ENCODE results near the gene EPB41L1. TPM values are rescaled to one million over a fixed set of nuclear protein-coding genes. Genes with fewer than 3 reads are reported as not detected.

The EPB41L1 gene
- total RNA-seq, 1 donor from 2014 or later = 43.1 TPM

DNA sequence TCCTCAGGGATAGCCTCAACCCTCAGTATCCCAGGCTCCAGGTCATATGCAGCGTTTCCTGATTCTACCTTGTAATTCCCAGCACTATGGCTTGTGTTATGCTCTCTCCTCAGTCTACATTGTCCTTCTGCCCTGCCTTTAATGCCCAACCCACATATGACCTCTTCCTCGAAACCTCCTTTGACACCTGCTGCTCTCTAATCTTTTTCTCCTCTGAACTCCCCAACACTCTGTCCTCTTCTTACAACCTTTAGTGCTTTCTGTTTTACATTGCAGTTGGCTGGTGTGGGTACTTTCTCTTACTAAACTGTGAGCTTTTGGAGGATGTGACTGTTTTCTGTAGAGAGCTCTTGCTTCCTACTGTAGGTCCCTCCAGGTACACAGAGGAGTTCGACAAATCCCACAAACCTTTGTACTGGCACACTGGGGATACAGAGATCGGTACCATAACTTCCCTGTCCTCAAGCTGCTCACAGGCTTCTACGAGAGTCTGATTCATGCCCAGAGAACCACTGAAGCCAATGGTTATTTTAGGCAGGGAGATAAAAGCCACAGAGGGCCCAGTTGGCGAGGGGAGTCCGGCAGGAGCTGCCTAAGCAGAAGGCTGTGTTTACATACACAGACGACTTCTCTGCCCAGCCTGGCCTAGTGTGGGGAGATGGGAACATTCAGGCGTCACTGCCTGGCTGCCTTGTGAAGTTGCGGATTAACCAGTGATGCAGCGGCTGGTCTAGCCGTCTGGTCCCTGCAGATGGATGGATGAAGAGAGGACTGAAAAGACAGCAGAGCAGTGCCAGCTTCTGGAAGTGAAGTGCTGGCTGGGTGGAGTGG, 8.4 kb upstream of the EPB41L1 start:
- TF ChIP-seq, protein P1, sequence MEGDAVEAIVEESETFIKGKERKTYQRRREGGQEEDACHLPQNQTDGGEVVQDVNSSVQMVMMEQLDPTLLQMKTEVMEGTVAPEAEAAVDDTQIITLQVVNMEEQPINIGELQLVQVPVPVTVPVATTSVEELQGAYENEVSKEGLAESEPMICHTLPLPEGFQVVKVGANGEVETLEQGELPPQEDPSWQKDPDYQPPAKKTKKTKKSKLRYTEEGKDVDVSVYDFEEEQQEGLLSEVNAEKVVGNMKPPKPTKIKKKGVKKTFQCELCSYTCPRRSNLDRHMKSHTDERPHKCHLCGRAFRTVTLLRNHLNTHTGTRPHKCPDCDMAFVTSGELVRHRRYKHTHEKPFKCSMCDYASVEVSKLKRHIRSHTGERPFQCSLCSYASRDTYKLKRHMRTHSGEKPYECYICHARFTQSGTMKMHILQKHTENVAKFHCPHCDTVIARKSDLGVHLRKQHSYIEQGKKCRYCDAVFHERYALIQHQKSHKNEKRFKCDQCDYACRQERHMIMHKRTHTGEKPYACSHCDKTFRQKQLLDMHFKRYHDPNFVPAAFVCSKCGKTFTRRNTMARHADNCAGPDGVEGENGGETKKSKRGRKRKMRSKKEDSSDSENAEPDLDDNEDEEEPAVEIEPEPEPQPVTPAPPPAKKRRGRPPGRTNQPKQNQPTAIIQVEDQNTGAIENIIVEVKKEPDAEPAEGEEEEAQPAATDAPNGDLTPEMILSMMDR (IDR thresholded peaks at IDR 0.05; ENCODE audit: unreplicated experiment) = no peak
- no peak overlapping the region for H3K4me3 Mint-ChIP-seq
- no peak overlapping the region for H3K27ac Mint-ChIP-seq
- no peaks in the 10 kb centered on the region for H3K36me3 Mint-ChIP-seq
- H3K9me3 Mint-ChIP-seq = no peaks in the 10 kb centered on the region
- no peak for DNase-seq (ENCODE audit: low spot score in 2 of 2, unreplicated experiment in 2 of 2)
- no peaks in the 10 kb centered on the region for H3K4me1 Mint-ChIP-seq
- no peaks in the 10 kb centered on the region for H3K27me3 Mint-ChIP-seq (ENCODE audit: low read depth)

DNA sequence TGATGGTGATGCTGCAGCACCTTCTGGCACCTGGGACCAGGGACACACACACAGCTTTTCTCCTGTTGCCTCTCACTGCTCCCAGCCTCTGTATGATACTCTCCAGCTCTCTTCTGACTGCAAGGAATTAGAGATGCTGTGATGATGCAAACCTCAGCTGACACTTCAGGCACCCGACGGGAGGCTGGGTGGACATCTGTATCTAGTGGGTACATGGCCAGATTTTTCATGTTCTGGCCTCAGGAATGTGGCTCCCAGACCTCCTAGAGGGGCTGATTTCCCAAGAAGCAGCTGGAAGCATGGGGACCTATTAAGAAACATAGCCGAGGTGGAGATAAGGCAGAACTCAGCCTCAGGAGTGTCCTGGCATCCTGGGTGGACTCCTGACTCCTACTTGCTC, 6.8 kb upstream of the EPB41L1 start:
- TF ChIP-seq, protein P1 (IDR thresholded peaks at IDR 0.05; ENCODE audit: unreplicated experiment) = no peak
- Mint-ChIP-seq H3K9me3 (no peaks in the 10 kb centered on the region), H3K4me1 (peaks cover 3% of the 10 kb centered on the region), H3K27me3 (ENCODE audit: low read depth) (no peaks in the 10 kb centered on the region), H3K36me3 (no peaks in the 10 kb centered on the region), H3K27ac (no peak overlapping the region), H3K4me3 (no peak overlapping the region)
- no peak for DNase-seq (ENCODE audit: low spot score in 2 of 2, unreplicated experiment in 2 of 2)

DNA sequence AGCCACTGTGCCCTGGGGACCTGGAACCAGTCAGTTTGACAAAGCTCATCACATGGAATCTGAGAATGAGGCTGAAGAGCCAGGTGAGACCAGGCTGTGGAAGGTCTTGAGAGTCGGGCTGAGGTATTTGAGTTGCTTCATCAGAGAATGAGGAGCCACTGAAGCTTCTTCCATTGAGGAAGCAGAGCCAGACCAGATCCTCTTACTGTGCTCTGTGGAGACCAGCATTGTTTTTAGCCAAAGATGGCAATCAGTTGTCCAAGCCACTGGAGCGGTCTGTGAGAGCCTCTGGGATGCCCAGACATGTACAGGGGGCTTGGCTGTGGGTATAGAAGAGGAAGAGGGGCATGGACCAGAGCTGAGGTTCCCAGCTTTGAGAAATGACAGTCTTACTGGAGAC, 6.1 kb upstream of the EPB41L1 start:
- H3K27me3 Mint-ChIP-seq (ENCODE audit: low read depth) = no peaks in the 10 kb centered on the region
- no peak overlapping the region for H3K4me3 Mint-ChIP-seq
- TF ChIP-seq, protein P1 (IDR thresholded peaks at IDR 0.05; ENCODE audit: unreplicated experiment) = no peak
- no peaks in the 10 kb centered on the region for H3K36me3 Mint-ChIP-seq
- no peak for DNase-seq (ENCODE audit: low spot score in 2 of 2, unreplicated experiment in 2 of 2)
- no peaks in the 10 kb centered on the region for H3K9me3 Mint-ChIP-seq
- H3K27ac Mint-ChIP-seq = no peak overlapping the region
- peaks cover 9% of the 10 kb centered on the region for H3K4me1 Mint-ChIP-seq

- TF ChIP-seq, protein P1 (IDR thresholded peaks at IDR 0.05; ENCODE audit: unreplicated experiment) = no peak
- Mint-ChIP-seq H3K9me3 (no peaks in the 10 kb centered on the region), H3K4me3 (no peak overlapping the region), H3K4me1 (peaks cover 14% of the 10 kb centered on the region), H3K27me3 (ENCODE audit: low read depth) (no peaks in the 10 kb centered on the region), H3K27ac (no peak overlapping the region), H3K36me3 (no peaks in the 10 kb centered on the region)
- no peak for DNase-seq (ENCODE audit: low spot score in 2 of 2, unreplicated experiment in 2 of 2)
Measured at GRCh38 chr20:36149012-36149411, 5.5 kb upstream of the EPB41L1 start.

DNA sequence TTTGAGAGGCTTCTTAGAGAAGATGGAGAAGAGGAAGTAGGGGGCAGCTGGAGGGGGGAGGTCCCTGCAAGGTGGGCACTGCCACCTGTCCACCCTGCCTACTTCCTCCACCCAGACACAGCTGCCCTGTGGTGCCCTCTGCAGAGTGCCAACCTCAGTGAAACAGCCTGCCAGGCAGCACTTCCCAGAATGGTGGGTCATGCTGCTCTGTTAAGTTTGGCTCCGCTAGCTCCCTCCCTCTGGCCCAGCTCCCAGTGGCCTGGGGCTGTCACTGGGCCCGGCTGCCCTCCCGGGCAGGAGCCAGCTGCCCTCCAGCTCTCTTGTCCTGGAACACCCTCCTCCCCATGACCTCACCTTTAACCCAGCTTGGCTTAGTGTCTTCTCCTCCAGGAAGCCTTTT, 5.1 kb upstream of the EPB41L1 start:
- Mint-ChIP-seq H3K27ac (no peak overlapping the region), H3K9me3 (no peaks in the 10 kb centered on the region), H3K4me1 (peaks cover 14% of the 10 kb centered on the region), H3K36me3 (no peaks in the 10 kb centered on the region), H3K4me3 (no peak overlapping the region), H3K27me3 (ENCODE audit: low read depth) (no peaks in the 10 kb centered on the region)
- DNase-seq (ENCODE audit: low spot score in 2 of 2, unreplicated experiment in 2 of 2) = no peak
- TF ChIP-seq, protein P1 (IDR thresholded peaks at IDR 0.05; ENCODE audit: unreplicated experiment) = no peak

Data from mesothelial cell of epicardium (in vitro differentiated cells).